HG02610 (cell line): ENCODE results near the gene MBD4.
"Not testable (repeated sequence)": the region's sequence is repeated elsewhere in the genome, so short reads cannot be mapped to it uniquely, and the experiment has no call there.

Source experiments
- ATAC-seq: cut with Tn5 transposase; IDR thresholded peaks from one replicate; pipeline ENCODE4 v1.9.1; 2021; ENCODE audit warnings: mild to moderate bottlenecking, moderate library complexity; ENCODE audit not compliant: unreplicated experiment

Gene MBD4

DNA sequence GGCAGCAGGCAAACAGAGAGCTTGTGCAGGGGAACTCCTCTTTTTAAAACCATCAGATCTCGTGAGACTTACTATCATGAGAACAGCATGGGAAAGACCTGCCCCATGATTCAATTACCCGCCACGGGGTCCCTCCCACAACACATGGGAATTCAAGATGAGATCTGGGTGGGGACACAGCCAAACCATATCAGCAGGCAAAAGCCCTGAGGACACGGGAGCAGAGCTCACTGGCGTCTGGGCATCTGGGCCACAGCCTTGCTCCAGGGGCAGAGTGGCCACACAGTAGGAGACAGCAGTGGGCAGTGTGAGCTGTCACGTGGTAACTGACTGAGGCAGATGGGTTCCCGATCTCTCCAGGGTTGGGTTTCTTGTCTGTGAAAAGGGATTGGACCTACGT is 54.2 kb downstream of the MBD4 start:
- not testable (repeated sequence) for ATAC-seq

DNA sequence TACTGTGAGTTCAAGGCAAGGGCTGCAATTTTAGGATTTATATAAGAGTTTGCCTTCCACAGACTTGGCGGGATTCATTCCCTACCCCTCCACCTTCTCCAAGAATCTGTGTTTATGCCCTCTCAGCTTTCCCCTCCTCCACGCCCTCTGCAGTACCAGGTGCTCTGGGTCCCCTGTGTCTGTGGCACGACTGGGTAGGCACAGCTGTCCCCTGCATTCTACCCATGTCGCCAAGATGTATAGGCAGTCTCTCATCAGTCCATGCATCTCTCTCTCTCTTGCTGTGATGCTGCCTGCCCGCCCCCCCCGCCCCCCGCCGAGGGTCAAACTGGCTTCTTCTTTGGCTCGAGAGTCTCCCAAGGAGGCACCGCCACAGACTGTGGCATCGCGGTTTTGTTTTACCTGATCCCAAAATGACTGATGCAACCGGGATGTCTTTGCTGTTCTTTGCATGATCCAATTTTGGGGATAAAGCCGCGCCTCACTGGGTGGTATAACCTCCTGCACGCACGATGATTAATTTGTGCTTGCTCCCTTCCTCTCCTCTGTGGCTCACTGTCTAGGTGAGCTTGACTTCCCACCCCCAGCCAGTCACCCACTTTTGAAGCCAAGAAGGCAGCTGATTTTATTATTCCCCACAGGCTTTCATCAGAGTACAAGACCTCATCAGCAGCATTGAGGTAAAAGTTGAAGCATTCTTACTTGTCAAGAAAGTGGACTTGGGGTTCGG is 55.0 kb downstream of the MBD4 start:
- no peak for ATAC-seq

DNA sequence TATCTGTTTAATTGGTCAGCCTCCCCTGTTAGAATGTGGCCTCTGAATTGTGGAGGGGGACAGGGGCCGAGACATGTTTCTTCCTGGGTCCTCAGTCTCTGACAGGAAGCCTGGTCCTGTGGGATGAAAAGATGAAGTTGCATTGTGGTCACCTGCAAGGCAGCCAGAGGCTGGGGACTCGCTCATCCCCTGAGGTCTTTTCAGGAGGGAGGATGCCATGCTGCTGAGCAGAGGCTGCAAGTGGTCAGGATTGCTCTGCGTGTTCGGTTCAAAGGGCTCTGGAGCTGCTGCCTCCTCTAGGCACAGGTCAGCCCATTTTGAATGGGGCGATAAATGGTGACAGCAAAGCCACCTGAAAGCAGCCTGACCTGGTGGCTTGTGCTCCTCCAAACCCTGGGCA is 55.6 kb downstream of the MBD4 start:
- ATAC-seq, result not testable (repeated sequence)

DNA sequence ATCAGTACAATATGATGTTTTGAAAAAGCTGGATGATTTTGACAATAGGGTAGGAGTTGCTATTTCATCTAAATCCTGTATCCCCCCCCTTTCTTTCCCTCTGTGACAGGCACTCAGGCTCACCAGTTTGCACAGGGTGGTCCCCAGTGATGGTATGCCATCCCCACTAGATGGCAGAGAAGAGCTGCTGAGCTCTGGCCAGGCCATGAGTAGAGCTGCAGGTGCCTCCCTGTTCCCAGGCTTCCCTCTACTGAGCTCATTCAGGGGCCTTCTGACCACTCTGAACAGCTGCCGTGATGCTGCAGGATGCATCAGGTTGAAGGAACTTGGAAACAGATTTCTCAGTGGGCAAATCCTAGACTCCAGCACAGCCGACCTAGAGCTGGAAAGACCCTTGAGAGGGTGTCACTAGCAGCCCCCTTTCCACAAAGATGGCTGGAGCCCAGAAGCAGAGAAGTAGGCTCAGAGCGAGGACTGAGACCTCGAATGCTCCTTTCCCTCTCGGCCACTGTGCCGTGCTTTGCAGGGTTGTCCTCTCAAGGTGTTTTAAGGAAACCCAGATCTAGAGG is 56.4 kb downstream of the MBD4 start:
- peak; percentile 74 for ATAC-seq

DNA sequence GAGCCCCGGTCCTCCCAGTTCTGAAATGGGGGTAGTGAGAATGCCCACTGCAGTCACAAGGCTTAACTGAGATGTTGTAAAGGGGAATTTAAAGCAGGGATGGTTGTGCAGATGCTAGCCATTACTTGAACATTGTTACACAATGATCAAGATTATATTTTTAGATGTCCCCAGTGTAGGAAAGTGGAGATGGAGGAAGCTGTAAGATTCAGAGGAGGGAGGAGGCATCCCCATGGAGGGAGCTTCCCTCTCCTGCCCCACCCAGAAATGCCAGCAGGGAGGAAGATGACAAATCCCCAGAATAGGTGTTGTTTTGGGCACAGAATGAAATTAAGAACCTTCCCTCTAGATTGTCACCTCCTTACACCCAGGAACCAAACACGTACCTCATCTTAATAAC is 57.4 kb downstream of the MBD4 start:
- no peak for ATAC-seq
